HCT116 (cell line): ENCODE results near the gene SEMA4C.

Experiments
- CTCF ChIP-seq, 3 experiments: fragments of 200-600 bp in 1 of 3; sonication (generic) in 1 of 3; IDR thresholded peaks in 2 of 3; conservative IDR thresholded peaks in 1 of 3; 2 replicates each; pipeline ENCODE4 v1.5.1; 2012 to 2017; ENCODE audit warnings: low read depth in 2 of 3, low read length in 2 of 3, antibody characterized with exemption in 1 of 3, borderline replicate concordance in 1 of 3, control low read depth in 1 of 3, mild to moderate bottlenecking in 1 of 3, mixed read lengths in 1 of 3, mixed run types in 1 of 3, moderate library complexity in 1 of 3; ENCODE audit not compliant: insufficient read depth in 1 of 3
- EGR1 ChIP-seq: IDR thresholded peaks from 2 replicates; pipeline ENCODE4 v1.6.1; 2012; ENCODE audit warnings: low read depth
- EZH2 ChIP-seq: fragments of 200-600 bp; sonication (generic); IDR thresholded peaks from 2 replicates; pipeline ENCODE4 v1.6.1; 2017; ENCODE audit warnings: antibody characterized with exemption, mixed run types
- JUND ChIP-seq: IDR thresholded peaks from 2 replicates; pipeline ENCODE4 v1.6.1; 2012
- POLR2A ChIP-seq: IDR thresholded peaks from 2 replicates; pipeline ENCODE4 v1.7.0; 2011; ENCODE audit warnings: borderline replicate concordance; ENCODE audit not compliant: insufficient read depth, insufficient read length; ENCODE audit errors: extremely low read depth
- POLR2AphosphoS5 ChIP-seq: IDR thresholded peaks from 2 replicates; pipeline ENCODE4 v1.6.1; 2011; ENCODE audit warnings: mild to moderate bottlenecking, low read depth, low read length, moderate library complexity
- REST ChIP-seq: IDR thresholded peaks from 2 replicates; pipeline ENCODE4 v1.6.1; 2012; ENCODE audit warnings: low read depth

- TF ChIP-seq CTCF (IDR thresholded peaks at IDR 0.05 in 2 of 3, conservative IDR thresholded peaks at IDR 0.05 in 1 of 3; ENCODE audit: borderline replicate concordance in 1 of 3, insufficient read depth in 1 of 3, low read depth in 2 of 3, low read length in 2 of 3) (no peak), POLR2AphosphoS5 (no peak), EGR1 (no peak), EZH2 (no peak), POLR2A (no peak), JUND (no peak), REST (no peak)
These were observed 7.8 kb upstream of the SEMA4C start for GRCh38 chr2:96877631-96878092.
